DND-41 (cell line): ENCODE measurements around the gene RYR2.

Source experiments
- EZH2 ChIP-seq: IDR thresholded peaks from 3 replicates; pipeline ENCODE4 v1.6.1; 2012; ENCODE audit warnings: borderline replicate concordance, low read depth, mild to moderate bottlenecking, moderate library complexity, low read length, inconsistent platforms; ENCODE audit not compliant: severe bottlenecking
- TF ChIP-seq, protein P1 (sequence below): IDR thresholded peaks from 2 replicates; pipeline ENCODE4 v1.5.1; 2012; ENCODE audit warnings: borderline replicate concordance, low read length, moderate library complexity, mild to moderate bottlenecking; ENCODE audit not compliant: poor library complexity, severe bottlenecking; ENCODE audit errors: extremely low read depth

DNA sequence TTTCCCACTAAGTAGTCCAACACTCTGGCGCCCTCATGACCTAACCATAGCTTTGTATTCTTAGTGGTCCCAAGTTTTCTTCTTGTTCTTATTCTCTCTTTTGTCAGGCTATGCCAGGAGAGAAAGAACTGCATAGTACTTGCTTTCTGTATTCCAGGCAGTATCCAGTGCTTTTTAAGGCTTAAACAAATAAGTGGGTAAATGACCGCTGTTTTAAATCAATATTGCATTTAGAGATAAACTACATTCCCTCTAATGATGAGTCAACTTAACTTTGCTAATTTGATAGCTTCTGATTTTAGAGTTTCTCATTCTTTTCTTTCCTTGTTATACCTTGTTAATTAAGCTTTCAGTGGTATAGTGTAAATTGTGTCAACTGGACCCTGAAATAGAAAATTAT is 709.1 kb downstream of the RYR2 start:
- TF ChIP-seq, protein P1, sequence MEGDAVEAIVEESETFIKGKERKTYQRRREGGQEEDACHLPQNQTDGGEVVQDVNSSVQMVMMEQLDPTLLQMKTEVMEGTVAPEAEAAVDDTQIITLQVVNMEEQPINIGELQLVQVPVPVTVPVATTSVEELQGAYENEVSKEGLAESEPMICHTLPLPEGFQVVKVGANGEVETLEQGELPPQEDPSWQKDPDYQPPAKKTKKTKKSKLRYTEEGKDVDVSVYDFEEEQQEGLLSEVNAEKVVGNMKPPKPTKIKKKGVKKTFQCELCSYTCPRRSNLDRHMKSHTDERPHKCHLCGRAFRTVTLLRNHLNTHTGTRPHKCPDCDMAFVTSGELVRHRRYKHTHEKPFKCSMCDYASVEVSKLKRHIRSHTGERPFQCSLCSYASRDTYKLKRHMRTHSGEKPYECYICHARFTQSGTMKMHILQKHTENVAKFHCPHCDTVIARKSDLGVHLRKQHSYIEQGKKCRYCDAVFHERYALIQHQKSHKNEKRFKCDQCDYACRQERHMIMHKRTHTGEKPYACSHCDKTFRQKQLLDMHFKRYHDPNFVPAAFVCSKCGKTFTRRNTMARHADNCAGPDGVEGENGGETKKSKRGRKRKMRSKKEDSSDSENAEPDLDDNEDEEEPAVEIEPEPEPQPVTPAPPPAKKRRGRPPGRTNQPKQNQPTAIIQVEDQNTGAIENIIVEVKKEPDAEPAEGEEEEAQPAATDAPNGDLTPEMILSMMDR = no peak
- TF ChIP-seq EZH2 = no peak
